HS-27A (cell line): ENCODE measurements around the gene TMEM120A.

Experiments
- DNase-seq: peaks from one replicate; pipeline ENCODE4 v3.0.0-alpha.2; 2012; ENCODE audit warnings: low read depth, missing footprints

TMEM120A gene

DNA sequence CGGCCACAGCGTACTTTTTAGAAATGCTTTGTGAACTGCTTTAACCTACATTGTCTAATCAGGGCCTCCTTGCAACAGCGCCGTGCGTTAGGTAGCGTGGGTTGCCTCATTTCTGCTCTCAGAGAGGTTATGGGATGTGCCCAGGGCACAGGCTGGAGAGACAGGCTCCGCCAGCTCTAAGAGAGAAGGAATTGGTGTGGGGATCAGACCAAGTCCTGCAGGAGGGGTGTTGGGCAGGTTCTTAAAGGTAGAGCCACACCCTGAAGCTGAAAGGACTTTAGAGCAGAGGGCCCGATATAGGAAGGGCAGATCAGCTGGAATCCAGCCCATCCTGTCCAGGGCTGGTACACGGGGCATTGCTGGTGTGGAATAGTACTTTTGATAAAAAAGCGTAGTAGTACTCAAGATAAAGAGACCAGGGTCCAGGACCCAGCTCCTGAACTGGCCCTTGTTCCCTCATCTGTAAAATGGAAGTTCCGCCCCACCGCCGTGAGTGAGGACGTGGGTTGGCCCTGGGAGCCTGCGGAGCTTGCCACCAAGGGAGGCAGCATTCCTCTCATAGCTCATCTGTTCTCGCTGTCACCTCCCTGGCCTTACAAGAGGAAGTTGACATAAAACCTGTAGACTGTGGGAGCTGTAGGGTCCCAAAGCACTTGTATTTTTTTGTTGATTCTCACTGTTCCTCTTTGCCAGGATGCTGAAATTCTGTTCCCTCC lies 37.2 kb downstream of the TMEM120A start:
- DNase-seq, result no peak

DNA sequence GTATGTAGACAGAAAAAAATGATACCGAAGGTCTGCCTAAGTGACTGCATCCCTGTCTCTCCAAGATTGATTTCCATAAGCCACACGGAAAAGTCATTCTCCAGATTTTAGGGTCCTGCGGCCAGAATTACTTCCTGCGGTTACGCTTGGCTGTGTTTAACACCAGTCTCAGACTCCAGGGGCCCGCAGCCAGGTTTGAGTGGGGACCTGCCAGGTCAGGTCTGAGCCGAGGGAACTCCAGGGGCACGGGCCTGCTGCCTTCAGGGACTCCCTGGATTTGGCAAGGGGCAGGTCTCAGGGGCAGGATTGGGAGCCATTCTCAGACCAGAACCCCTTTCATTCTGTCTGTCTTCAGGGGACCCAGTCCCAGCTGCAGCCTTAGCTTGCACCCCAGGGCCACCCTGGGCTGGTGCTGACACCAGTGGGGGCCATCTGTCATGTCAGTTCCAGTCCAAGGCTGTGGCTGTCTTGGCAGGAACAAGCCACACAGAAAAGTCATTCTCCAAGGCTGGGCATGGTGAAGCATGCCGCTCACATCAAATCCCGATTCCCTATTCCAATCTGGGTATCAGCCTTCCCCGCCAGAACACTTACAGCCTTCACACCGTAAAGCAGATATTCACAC lies 39.0 kb downstream of the TMEM120A start:
- no peak for DNase-seq

DNA sequence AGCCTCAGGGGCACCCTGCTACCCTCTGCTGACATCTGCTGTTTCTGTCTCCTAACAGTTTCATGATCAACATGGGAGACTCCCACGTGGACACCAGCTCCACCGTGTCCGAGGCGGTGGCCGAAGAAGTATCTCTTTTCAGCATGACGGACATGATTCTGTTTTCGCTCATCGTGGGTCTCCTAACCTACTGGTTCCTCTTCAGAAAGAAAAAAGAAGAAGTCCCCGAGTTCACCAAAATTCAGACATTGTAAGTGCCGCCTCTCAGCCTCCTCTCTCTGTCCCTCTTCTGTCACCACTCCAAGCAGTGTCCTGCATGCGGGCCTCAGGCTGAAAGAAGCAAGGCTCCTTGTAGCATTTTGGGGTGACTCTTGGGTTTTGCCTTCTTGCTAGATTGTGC lies 40.5 kb downstream of the TMEM120A start:
- no peak for DNase-seq

DNA sequence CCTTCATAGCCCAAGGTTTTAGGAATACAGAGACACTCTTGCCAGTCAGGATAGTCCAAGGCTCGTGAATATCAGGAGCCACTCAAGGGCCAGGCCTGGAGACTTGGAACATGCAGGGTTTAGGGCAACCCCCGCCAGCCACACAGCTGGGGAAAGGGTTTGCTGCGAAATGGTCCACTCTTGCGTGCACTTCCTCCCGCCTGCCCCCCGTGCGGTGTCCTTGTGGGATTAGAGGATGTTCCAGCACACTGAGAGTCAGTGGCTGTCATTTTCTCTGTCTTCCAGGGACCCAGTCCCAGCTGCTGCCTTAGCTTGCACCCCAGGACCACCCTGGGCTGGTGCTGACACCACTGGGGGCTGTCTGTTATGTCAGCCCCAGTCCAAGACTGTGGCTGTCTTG lies 41.0 kb downstream of the TMEM120A start:
- no peak for DNase-seq

DNA sequence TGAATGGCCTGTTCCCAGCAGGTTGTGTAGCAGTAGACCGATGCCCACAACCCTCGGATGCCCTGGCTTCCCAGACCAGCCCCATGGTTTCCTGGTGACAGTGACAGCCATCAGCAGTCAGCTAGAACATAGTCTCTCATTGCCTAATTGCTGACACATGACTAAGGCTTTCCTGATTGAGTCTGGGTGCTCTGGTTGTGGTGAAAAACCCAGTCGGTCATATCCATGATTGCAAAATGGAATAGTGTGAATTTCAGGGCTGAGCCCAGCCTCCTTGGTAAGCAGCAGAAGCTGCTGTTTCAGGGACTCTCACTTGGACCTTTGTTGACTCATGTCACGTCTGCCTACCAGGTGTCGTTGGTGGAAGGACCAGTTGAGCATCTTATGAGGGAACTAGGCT lies 42.9 kb downstream of the TMEM120A start:
- DNase-seq, result no peak

DNA sequence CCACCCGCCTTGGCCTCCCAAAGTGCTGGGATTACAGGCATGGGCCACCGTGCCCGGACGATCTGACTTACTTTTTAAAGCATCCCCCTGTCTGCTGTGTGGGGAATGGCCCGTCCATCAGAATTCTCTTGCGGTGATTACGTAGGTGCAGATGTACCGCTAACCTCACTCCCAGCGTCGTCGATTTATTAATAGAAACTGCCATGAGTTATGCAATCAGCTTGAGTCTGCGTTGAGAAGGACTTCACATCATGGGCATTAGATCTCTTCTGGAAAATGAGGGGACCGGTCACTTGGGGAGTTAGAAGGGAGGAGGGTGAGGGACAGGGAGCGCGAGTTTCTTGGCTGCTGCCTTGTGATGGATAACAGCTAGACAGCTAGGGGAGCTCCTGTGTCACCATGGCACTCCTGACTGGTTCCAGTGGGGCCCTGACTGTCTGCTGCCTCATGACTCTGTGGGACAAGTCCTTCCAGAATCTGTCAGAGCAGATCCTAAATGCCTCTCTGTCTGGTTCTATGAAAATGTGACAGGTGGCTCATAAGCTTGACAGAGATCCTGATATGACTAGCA lies 44.2 kb downstream of the TMEM120A start:
- no peak for DNase-seq

DNA sequence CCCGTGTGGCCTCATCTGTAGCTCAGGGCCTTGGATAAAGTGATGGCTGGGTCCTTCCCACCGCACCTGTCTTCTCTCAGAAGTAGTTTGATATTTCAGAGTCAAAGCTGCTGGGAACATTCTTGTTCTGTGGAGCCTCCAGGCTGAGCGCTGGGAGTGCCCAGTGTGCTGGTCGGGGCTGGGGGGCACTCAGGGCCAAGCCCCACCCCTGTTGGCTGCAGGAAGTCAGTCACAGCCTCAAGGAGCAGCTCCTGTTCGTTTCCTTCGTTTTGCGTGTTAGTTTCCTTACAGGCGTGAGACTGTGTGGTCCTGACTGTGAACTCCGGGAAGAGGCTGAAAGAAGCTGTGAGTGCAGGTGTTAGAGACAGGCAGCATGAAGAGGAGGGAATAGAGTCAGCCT lies 46.2 kb downstream of the TMEM120A start:
- no peak for DNase-seq

DNA sequence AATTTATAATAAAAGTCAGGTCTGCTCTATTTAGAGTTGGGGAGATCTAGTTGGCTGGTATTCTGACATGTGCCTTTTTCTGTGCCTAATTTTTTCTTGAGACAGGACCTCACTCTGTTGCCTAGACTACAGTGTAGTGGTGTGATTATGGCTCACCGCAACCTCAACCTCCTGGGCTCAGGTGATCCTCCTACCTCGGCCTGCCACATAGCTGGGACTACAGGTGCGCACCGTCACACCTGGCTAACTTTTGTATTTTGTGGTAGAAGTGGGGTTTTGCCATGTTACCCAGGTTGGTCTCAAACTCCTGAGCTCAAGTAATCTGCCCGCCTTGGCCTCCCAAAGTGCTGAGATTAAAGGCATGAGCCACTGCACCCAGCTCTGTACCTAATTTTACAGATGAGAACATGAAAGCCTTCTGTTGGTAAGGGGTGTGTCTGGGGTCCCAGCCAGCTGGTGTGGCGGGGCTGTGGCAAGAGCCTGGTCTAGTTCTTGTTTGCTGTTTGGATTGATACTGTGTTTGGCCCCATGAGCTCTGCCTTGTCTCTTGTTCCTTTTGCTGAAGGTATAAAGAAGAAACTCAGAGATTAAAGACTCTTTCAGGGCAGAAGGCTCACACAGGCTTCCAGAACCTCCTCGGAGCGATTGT lies 48.1 kb downstream of the TMEM120A start:
- no peak for DNase-seq

DNA sequence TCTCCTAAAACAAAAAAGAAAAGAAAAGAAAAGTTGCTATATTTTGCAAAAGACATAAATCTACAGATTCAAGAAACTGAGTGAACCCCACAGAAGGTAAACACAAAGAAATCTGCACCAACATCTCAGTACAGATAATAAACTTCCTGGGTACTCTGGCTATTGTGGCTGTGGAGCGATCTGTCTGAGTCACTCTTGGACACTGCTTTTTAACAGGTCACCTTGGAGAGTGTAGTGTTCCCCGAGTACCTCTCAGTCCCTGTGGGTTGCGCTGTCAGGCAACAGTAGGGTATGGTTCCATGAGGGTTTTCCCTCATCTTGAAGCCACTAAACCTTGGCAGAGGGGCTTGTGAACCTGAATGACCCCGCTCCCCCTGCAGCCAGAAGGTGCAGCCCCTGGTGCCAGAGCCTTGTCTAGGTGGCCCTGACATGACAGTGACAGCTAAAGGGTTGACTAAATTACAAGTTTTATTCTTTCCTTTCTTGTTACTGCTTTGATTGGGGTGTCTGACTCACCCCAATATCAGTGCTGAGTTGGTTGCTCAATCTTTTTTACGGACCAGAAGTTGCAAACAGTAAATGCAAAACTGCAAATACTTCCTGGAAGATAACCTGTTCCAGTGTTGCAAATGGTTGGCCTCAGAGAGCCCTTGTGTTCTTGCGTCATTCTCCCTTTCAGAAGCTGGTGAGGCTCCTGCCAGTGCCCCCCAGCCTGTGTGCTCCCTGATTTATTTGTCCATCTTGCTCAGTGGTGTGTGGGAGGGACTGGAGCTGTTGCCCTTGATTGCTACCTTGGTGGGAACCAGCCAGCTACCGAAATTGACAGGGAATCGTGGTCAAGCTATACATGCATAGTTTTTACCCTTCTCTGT lies 48.9 kb downstream of the TMEM120A start:
- DNase-seq, result no peak

DNA sequence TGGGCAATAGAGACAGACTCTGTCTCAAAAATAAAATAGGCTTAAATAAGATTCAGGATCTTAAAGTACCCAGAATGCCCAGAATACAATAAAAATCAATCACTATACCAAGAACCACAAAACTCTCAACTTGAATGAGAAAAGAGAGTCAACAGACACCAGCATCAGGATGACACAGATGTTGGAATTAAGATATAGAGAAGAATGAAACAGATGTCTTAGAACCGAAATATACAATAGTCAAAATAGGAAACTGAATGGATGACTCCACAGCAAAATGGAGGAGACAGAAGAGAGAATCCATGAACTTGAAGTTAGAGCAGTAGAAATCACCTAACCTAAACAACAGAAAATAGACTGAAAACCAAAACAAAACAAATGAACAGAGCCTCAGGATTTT lies 49.9 kb downstream of the TMEM120A start:
- DNase-seq, result no peak

DNA sequence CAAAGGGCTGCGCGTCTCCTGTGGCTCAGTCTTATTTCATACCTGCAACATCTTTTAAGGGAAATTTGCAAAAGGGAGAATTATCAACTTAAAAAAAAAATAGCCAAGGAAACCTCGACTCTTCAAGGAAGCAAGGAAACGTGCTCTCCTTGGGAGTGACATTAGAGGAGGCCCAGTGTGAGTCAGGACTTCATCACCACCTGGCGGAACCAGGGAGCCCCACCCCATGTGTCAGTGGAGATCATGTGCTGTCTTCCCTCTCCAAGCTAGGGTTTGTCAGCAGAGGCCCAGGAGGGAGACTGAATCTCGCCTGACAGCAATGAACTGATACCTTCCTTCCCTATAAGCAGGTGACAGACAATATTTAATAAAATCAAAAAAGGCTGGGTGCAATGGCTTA lies 50.5 kb downstream of the TMEM120A start:
- DNase-seq, result no peak

DNA sequence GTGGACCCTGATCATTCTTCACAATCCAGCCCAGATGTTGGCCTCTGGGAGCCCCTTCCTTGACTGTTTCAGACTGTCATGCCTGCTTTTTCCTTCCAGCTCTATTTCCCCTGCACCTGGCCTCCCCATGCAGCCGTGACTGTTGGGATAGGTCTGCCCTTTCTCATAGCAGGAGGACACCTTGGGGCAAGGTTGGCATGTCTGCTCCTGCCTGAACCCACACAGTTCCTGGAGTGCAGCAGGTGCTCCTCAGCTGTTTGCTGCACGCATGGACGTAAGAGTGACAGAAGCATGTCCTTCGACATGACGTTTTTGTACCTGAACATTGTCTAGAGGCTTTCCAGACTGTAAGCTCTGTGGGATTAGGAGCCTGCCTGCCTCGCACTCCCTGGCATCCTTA lies 55.5 kb downstream of the TMEM120A start:
- DNase-seq, result no peak

DNA sequence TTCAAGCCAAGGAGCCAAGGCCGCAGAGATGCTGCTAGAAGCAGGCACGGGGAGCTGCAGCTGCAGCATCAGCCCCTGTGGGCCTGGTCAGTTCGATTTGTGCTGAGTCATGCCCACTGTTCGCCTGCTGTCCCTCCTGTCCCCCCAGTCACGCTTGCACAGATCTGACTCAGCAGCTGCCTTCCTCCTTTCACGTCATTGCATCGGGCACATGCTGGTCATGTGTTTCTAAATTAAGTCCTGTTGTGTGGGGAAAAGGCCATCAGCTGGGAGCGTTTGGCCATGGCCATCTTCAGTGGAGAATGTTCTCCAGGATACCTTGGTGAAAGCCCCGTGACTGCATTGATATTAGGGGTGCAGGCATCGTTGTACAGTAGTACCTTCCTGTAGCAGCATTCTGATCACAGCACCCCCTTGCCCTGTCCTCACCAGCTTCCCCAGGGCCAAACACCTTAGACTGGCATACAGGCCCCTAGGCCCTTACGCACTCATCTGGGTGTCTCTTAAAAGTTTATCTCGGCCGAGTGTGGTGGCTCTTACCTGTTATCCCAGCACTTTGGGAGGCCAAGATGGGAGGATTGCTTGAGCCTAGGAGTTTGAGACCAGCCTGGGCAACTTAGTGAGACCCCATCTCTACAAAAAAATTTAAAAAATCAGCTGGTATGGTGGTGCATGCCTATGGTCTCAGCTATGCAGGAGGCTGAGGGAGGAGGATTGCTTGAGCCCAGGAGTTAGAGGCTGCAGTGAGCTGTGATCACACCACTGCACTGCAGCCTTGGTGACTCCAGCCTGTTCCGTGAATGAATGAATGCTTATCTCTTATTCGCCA lies 56.2 kb downstream of the TMEM120A start:
- DNase-seq, result no peak
